Suprapubic skin (tissue), 4 donors: ENCODE data around the gene SELENOW. TPM values are rescaled to one million over a fixed set of nuclear protein-coding genes. Genes with fewer than 3 reads are reported as not detected.

Source experiments
- DNase-seq, 2 donors: peaks; one replicate each; pipeline ENCODE4 v3.0.0-alpha.2; 2019; ENCODE audit warnings: low spot score in 2 of 2
- H3K27ac ChIP-seq: fragments of 200-600 bp; sonication (generic); one replicate; pipeline ENCODE4 v1.5.1; 2019
- H3K27me3 ChIP-seq: fragments of 200-600 bp; sonication (generic); one replicate; pipeline ENCODE4 v1.5.1; 2019
- H3K36me3 ChIP-seq: fragments of 200-600 bp; sonication (generic); one replicate; pipeline ENCODE4 v1.5.1; 2019
- H3K4me1 ChIP-seq: fragments of 200-600 bp; sonication (generic); one replicate; pipeline ENCODE4 v1.5.1; 2019
- H3K4me3 ChIP-seq: fragments of 200-600 bp; sonication (generic); one replicate; pipeline ENCODE4 v1.5.1; 2019; ENCODE audit warnings: mild to moderate bottlenecking
- H3K9me3 ChIP-seq: fragments of 200-600 bp; sonication (generic); one replicate; pipeline ENCODE4 v1.5.1; 2019
- EP300 ChIP-seq: sonication (generic); formaldehyde crosslinking; IDR thresholded peaks from one replicate; pipeline ENCODE4 v1.6.1; 2017; ENCODE audit warnings: antibody characterized with exemption
- POLR2A ChIP-seq, 2 donors: fragments of 450-650 bp; IDR thresholded peaks; one replicate each; pipeline ENCODE4 v1.6.1; 2017; ENCODE audit warnings: antibody characterized with exemption in 2 of 2, mild to moderate bottlenecking in 2 of 2, moderate library complexity in 2 of 2
- POLR2AphosphoS5 ChIP-seq, 3 donors: sonication (generic); formaldehyde crosslinking; IDR thresholded peaks; one replicate each; pipeline ENCODE4 v1.6.1; 2017; ENCODE audit warnings: antibody characterized with exemption in 3 of 3
- WGBS: methylation state at CpG from one replicate; pipeline ENCODE4 v1.1.5; 2018; 5-methylcytosine and 5-hydroxymethylcytosine counted together
- total RNA-seq, 4 donors: library from RNA; depleted of rRNA; stranded (reverse); fragments of >200 nt; gene quantifications; one replicate each; pipeline ENCODE4 v1.1.0, GENCODE V29; 2016
- TF ChIP-seq, protein P1 (sequence below), 2 donors: fragments of 200-600 bp in 1 of 2; fragments of 450-650 bp in 1 of 2; sonication (generic) in 1 of 2; IDR thresholded peaks; one replicate each; pipeline ENCODE4 v1.5.1; 2016 to 2019; ENCODE audit warnings: antibody characterized with exemption in 2 of 2, mild to moderate bottlenecking in 1 of 2, moderate library complexity in 1 of 2

The SELENOW gene
- total RNA-seq, 4 donors from 2014 or later: 351 to 679 (median 517) TPM

DNA sequence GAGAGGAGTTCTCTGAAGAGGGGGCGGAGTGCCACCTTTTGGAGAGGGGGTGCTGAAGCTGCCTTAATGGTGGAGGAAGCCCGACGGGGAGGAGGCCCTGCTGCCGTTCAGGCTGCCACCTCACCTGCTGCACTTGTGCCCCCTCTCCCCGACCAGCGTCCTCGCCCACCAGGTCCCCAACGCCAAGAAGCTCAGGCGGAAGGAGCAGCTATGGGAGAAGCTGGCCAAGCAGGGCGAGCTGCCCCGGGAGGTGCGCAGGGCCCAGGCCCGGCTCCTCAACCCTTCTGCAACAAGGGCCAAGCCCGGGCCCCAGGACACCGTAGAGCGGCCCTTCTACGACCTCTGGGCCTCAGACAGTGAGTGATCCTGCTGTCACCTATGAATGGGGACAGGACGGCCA, 27.8 kb upstream of the SELENOW start:
- H3K27ac ChIP-seq: no peak overlapping the region
- no peaks in the 10 kb centered on the region for H3K9me3 ChIP-seq
- 85% methylated on average over 14 of the region's 18 CpGs for WGBS
- DNase-seq: peak in 1 of 2 donors; percentile 60
- H3K27me3 ChIP-seq: no peaks in the 10 kb centered on the region
- peaks cover 26% of the 10 kb centered on the region for H3K4me1 ChIP-seq
- TF ChIP-seq POLR2AphosphoS5 (IDR thresholded peaks at IDR 0.05): no peak
- TF ChIP-seq EP300: no peak
- TF ChIP-seq, protein P1, sequence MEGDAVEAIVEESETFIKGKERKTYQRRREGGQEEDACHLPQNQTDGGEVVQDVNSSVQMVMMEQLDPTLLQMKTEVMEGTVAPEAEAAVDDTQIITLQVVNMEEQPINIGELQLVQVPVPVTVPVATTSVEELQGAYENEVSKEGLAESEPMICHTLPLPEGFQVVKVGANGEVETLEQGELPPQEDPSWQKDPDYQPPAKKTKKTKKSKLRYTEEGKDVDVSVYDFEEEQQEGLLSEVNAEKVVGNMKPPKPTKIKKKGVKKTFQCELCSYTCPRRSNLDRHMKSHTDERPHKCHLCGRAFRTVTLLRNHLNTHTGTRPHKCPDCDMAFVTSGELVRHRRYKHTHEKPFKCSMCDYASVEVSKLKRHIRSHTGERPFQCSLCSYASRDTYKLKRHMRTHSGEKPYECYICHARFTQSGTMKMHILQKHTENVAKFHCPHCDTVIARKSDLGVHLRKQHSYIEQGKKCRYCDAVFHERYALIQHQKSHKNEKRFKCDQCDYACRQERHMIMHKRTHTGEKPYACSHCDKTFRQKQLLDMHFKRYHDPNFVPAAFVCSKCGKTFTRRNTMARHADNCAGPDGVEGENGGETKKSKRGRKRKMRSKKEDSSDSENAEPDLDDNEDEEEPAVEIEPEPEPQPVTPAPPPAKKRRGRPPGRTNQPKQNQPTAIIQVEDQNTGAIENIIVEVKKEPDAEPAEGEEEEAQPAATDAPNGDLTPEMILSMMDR (IDR thresholded peaks at IDR 0.05): no peak
- TF ChIP-seq POLR2A (IDR thresholded peaks at IDR 0.05): no peak
- no peak overlapping the region for H3K4me3 ChIP-seq
- H3K36me3 ChIP-seq: peaks cover 83% of the 10 kb centered on the region

DNA sequence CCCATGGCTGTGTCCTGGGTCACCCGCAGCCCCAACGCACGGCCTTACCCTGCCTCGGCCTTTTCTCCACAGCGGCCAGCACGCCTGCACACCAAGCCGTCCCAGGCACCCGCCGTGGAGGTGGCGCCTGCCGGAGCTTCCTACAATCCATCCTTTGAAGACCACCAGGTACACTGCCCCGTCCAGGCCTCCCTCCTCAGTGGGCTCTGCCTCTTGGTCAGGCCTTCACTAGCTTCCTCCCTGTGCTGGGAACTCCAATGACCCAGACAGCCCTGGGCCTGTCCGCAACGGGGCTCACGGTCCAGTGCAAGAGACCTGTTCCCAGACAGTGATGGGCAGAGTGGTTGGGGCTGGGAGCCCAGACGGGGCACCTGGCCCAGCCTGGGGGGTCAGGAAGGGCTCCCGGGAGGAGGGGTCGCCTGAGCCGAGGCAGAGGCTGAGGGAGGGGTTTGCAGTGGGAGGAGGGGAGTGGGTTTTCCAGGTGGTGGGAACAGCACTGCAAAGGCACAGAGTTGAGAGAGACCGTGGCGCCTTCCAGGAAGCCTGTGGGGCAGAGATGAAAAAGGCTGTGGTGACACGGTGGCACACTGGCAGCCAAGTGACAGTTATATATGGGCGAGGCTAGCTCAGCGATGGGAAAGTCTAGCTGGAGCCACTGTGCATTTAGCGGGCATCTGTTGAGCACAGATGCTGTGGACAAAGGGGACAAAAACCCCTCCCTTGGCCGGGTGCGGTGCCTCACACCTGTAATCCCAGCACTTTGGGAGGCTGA, 25.9 kb upstream of the SELENOW start:
- Histone ChIP-seq H3K27ac (no peak overlapping the region), H3K36me3 (peaks cover 94% of the 10 kb centered on the region), H3K4me3 (no peak overlapping the region), H3K27me3 (no peaks in the 10 kb centered on the region), H3K9me3 (no peaks in the 10 kb centered on the region), H3K4me1 (peaks cover 8% of the 10 kb centered on the region)
- DNase-seq: peak in 1 of 2 donors; percentile 55
- 93% methylated on average over 23 of the region's 27 CpGs for WGBS
- TF ChIP-seq POLR2AphosphoS5 (IDR thresholded peaks at IDR 0.05): no peak
- no peak for TF ChIP-seq POLR2A (IDR thresholded peaks at IDR 0.05)
- TF ChIP-seq, protein P1 (IDR thresholded peaks at IDR 0.05): no peak
- TF ChIP-seq EP300: no peak

DNA sequence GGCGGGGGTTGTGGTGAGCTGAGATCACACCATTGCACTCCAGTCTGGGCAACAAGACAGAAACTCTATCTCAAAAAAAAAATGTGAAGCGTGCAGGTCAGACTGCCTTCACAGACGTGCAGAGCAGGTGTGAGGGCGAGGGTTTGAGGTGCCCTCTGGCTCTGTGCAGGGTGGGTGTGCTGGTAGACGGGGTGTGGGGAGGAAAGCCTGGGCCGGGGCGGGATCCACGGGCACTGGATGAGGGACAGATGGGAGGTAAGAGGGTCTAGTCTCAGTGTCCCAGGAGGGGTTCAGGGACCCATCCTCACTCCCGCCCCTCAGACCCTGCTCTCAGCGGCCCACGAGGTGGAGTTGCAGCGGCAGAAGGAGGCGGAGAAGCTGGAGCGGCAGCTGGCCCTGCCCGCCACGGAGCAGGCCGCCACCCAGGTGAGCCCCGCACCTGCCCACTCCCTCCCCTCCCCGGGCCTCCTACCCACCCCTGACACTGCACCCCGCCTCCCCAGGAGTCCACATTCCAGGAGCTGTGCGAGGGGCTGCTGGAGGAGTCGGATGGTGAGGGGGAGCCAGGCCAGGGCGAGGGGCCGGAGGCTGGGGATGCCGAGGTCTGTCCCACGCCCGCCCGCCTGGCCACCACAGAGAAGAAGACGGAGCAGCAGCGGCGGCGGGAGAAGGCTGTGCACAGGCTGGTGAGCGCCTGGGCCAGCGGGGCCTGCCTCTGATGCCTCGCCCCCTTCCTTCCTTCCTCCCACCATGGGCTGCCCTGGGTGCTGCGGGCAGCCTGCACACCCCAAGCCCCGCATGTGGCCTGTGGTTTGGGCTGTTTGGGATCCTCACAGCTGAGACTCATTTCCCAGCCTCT, 24.1 kb upstream of the SELENOW start:
- H3K4me3 ChIP-seq: no peak overlapping the region
- no peak for TF ChIP-seq POLR2AphosphoS5 (IDR thresholded peaks at IDR 0.05)
- TF ChIP-seq EP300: no peak
- no peak for TF ChIP-seq POLR2A (IDR thresholded peaks at IDR 0.05)
- TF ChIP-seq, protein P1 (IDR thresholded peaks at IDR 0.05): no peak
- no peaks in the 10 kb centered on the region for H3K27me3 ChIP-seq
- no peaks in the 10 kb centered on the region for H3K4me1 ChIP-seq
- peaks cover 99% of the 10 kb centered on the region for H3K36me3 ChIP-seq
- peak in 1 of 2 donors; percentile 57 for DNase-seq
- WGBS: 89% methylated on average over 19 of the region's 37 CpGs
- no peaks in the 10 kb centered on the region for H3K9me3 ChIP-seq
- no peak overlapping the region for H3K27ac ChIP-seq

DNA sequence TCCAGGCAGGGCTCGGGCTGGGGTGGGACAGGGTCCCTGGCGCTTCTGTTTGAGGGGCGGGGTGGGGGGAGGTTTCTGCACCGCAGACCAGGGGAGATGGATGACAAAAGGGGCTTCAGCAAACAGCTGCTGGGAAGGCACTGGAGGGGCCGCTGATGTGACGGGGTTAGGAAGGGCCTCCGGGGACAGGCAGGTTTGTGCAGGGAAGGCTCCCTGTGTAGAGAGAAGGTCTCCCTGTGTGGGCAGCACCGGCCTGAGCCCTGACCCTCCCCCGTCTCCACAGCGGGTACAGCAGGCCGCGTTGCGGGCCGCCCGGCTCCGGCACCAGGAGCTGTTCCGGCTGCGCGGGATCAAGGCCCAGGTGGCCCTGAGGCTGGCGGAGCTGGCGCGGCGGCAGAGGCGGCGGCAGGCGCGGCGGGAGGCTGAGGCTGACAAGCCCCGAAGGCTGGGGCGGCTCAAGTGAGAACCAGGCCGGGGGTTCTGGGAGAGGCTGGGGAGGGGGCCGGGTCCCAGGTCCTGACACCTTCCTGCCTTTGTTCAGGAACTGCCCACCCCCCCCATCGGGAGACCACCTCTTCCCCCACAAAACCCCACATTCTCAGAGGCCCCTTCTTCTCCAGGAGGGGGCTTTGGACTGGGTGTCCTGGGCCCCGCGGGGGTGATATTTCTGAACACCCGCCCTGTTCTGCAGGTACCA, 23.3 kb upstream of the SELENOW start:
- 87% methylated on average over 8 of the region's 36 CpGs for WGBS
- no peak overlapping the region for H3K27ac ChIP-seq
- peak in 1 of 2 donors; percentile 60 for DNase-seq
- peaks cover 93% of the 10 kb centered on the region for H3K36me3 ChIP-seq
- H3K9me3 ChIP-seq: no peaks in the 10 kb centered on the region
- H3K27me3 ChIP-seq: no peaks in the 10 kb centered on the region
- TF ChIP-seq POLR2A (IDR thresholded peaks at IDR 0.05) (no peak), EP300 (no peak), POLR2AphosphoS5 (IDR thresholded peaks at IDR 0.05) (no peak)
- TF ChIP-seq, protein P1 (IDR thresholded peaks at IDR 0.05): no peak
- H3K4me3 ChIP-seq: no peak overlapping the region
- H3K4me1 ChIP-seq: no peaks in the 10 kb centered on the region
